OCI-LY7 (cell line): ENCODE results near the gene FAM20B. TPM values are rescaled to one million over a fixed set of nuclear protein-coding genes. Genes with fewer than 3 reads are reported as not detected.

Experiments used
- BruUV-seq: library from RNA; stranded (reverse); fragments of 400-500 nt; replicated peaks from 2 replicates; lab custom pipeline; 2021; lab: Mats Ljungman, UMichigan
- CTCF ChIA-PET: fragments of 300-600 bp; sonication (Branson Sonifier 250); formaldehyde crosslinking; loops from one replicate; lab custom pipeline; 2022; ENCODE audit warnings: antibody characterized with exemption; ENCODE audit not compliant: unreplicated experiment; lab: Charles Lee
- POLR2A ChIA-PET: fragments of 300-600 bp; sonication (Branson Sonifier 250); formaldehyde crosslinking; loops from one replicate; lab custom pipeline; 2022; ENCODE audit warnings: antibody characterized with exemption; lab: Charles Lee
- DNase-seq: peaks from one replicate; pipeline ENCODE4 v3.0.0-alpha.2; 2015; ENCODE audit warnings: low spot score
- H2AFZ ChIP-seq: fragments of 200-600 bp; sonication (generic), shearing (Covaris generic); 2 replicates; pipeline ENCODE4 v1.6.1; 2014; ENCODE audit warnings: mild to moderate bottlenecking, antibody characterized with exemption, low read length, moderate library complexity
- H3K27ac ChIP-seq: fragments of 200-600 bp; sonication (generic); 2 replicates; pipeline ENCODE4 v1.5.1; 2014; ENCODE audit warnings: mixed run types, low read depth, mild to moderate bottlenecking, moderate library complexity, low read length, inconsistent platforms; ENCODE audit not compliant: poor library complexity, severe bottlenecking
- H3K36me3 ChIP-seq: fragments of 200-600 bp; sonication (generic); 2 replicates; pipeline ENCODE4 v1.6.1; 2014; ENCODE audit warnings: mild to moderate bottlenecking, antibody characterized with exemption, low read length, moderate library complexity, mixed read lengths; ENCODE audit not compliant: insufficient read depth
- H3K4me1 ChIP-seq: fragments of 200-600 bp; sonication (generic); 2 replicates; pipeline ENCODE4 v1.5.1; 2014; ENCODE audit warnings: mild to moderate bottlenecking, low read length; ENCODE audit not compliant: insufficient read depth, poor library complexity, severe bottlenecking
- H3K4me2 ChIP-seq: fragments of 200-600 bp; sonication (generic); 2 replicates; pipeline ENCODE4 v1.6.1; 2014; ENCODE audit warnings: mild to moderate bottlenecking, low read length
- H3K4me3 ChIP-seq: fragments of 200-600 bp; sonication (generic); 2 replicates; pipeline ENCODE4 v1.5.1; 2014; ENCODE audit warnings: mild to moderate bottlenecking, low read depth, low read length; ENCODE audit not compliant: poor library complexity, severe bottlenecking
- H3K79me2 ChIP-seq: fragments of 200-600 bp; sonication (generic); 2 replicates; pipeline ENCODE4 v1.6.1; 2016; ENCODE audit warnings: low read depth, mild to moderate bottlenecking, low read length, moderate library complexity, mixed read lengths; ENCODE audit not compliant: insufficient read depth
- H3K9me2 ChIP-seq: fragments of 200-600 bp; sonication (generic); 2 replicates; pipeline ENCODE4 v1.6.1; 2016; ENCODE audit warnings: mild to moderate bottlenecking, low read length, mixed read lengths; ENCODE audit not compliant: insufficient read depth
- H3K9me3 ChIP-seq: fragments of 200-600 bp; sonication (generic); 2 replicates; pipeline ENCODE4 v1.6.1; 2014; ENCODE audit warnings: mild to moderate bottlenecking, mixed run types, low read length, mixed read lengths
- H4K20me1 ChIP-seq: fragments of 200-600 bp; sonication (generic); 2 replicates; pipeline ENCODE4 v1.6.1; 2014; ENCODE audit warnings: mild to moderate bottlenecking, antibody characterized with exemption, low read length, moderate library complexity, mixed read lengths; ENCODE audit not compliant: insufficient read depth
- CTCF ChIP-seq: fragments of 200-600 bp; sonication (generic); conservative IDR thresholded peaks from 2 replicates; pipeline ENCODE4 v1.5.1; 2014; ENCODE audit warnings: mild to moderate bottlenecking, antibody characterized with exemption, low read length, moderate library complexity, mixed read lengths
- EZH2phosphoT487 ChIP-seq: fragments of 200-600 bp; sonication (generic); IDR thresholded peaks from 2 replicates; pipeline ENCODE4 v1.6.1; 2018; ENCODE audit warnings: low read depth, borderline replicate concordance, mild to moderate bottlenecking, mixed run types, antibody characterized with exemption, low read length, moderate library complexity, mixed read lengths
- intact Hi-C: fragments of 100-400 bp; cut with micrococcal nuclease; formaldehyde crosslinking; loops from one replicate; pipeline ENCODE4 v1.10.0; 2022; ENCODE audit not compliant: unreplicated experiment
- total RNA-seq, 2 experiments: library from RNA; depleted of rRNA in 1 of 2; stranded (reverse); fragments of >200 nt in 1 of 2; shearing (Covaris generic) in 1 of 2; gene quantifications; 2 replicates each; pipeline ENCODE4 v1.2.3, GENCODE V29; 2014 to 2022

Gene FAM20B
- total RNA-seq, 2 experiments from 2014 or later, result 17.1 to 36.5 TPM

- Histone ChIP-seq H3K79me2 (no peaks in the 10 kb centered on the region), H3K9me3 (no peaks in the 10 kb centered on the region), H3K36me3 (peaks cover 53% of the 10 kb centered on the region), H2AFZ (no peak overlapping the region), H3K4me2 (no peak overlapping the region), H3K9me2 (no peaks in the 10 kb centered on the region), H3K4me1 (no peaks in the 10 kb centered on the region), H3K4me3 (no peak overlapping the region), H3K27ac (no peak overlapping the region), H4K20me1 (no peaks in the 10 kb centered on the region)
- POLR2A ChIA-PET, result interaction anchor here (0.6 kb wide), 1 partner anchor 186 kb away, joined by 3 read pairs; no protein-coding TSS in a partner anchor
- DNase-seq, result no peak
- intact Hi-C loops, result no loop called here
- no peak for TF ChIP-seq EZH2phosphoT487
- TF ChIP-seq CTCF, result no peak
- CTCF ChIA-PET, result no interaction called here
- no TSS peak for BruUV-seq
Measured at GRCh38 chr1:179108644-179109043, 83.0 kb downstream of the FAM20B start.

- H3K36me3 ChIP-seq, result peaks cover 52% of the 10 kb centered on the region
- no peak overlapping the region for H3K4me2 ChIP-seq
- no peak for DNase-seq
- ChIA-PET CTCF (no interaction called here), POLR2A (interaction anchor here (0.5 to 2.1 kb wide), 3 partner anchors 16 to 381 kb away, joined by 3 to 5 read pairs (median 4); no protein-coding TSS in a partner anchor)
- H4K20me1 ChIP-seq, result no peaks in the 10 kb centered on the region
- TF ChIP-seq EZH2phosphoT487 (no peak), CTCF (no peak)
- no peaks in the 10 kb centered on the region for H3K4me1 ChIP-seq
- no peak overlapping the region for H2AFZ ChIP-seq
- intact Hi-C loops, result no loop called here
- no peak overlapping the region for H3K27ac ChIP-seq
- H3K79me2 ChIP-seq, result no peaks in the 10 kb centered on the region
- BruUV-seq, result no TSS peak
- H3K9me3 ChIP-seq, result no peaks in the 10 kb centered on the region
- no peaks in the 10 kb centered on the region for H3K9me2 ChIP-seq
- H3K4me3 ChIP-seq, result no peak overlapping the region
Measured at GRCh38 chr1:179115181-179115580, 89.5 kb downstream of the FAM20B start.

GRCh38 chr1:179119513-179119912, 93.8 kb downstream of the FAM20B start:
- H2AFZ ChIP-seq, result no peak overlapping the region
- no peaks in the 10 kb centered on the region for H3K9me2 ChIP-seq
- H3K4me3 ChIP-seq, result no peak overlapping the region
- no peaks in the 10 kb centered on the region for H4K20me1 ChIP-seq
- no peak overlapping the region for H3K27ac ChIP-seq
- DNase-seq, result no peak
- ChIA-PET CTCF (no interaction called here), POLR2A (interaction anchor here (0.7 to 0.9 kb wide), 2 partner anchors 63 to 239 kb away, joined by 3 to 8 read pairs; no protein-coding TSS in a partner anchor)
- intact Hi-C loops, result no loop called here
- no peaks in the 10 kb centered on the region for H3K4me1 ChIP-seq
- no TSS peak for BruUV-seq
- no peaks in the 10 kb centered on the region for H3K79me2 ChIP-seq
- H3K4me2 ChIP-seq, result no peak overlapping the region
- H3K36me3 ChIP-seq, result peaks cover 39% of the 10 kb centered on the region
- H3K9me3 ChIP-seq, result no peaks in the 10 kb centered on the region
- TF ChIP-seq EZH2phosphoT487 (no peak), CTCF (no peak)
